RPMI7951 (cell line): ENCODE data around the gene ESR2. TPM values are rescaled to one million over a fixed set of nuclear protein-coding genes. Genes with fewer than 3 reads are reported as not detected.

Experiments
- DNase-seq: peaks from one replicate; pipeline ENCODE4 v3.0.0-alpha.2; 2012; ENCODE audit warnings: low read depth
- total RNA-seq: library from RNA; depleted of rRNA; stranded (reverse); fragments of >200 nt; shearing (Covaris generic); gene quantifications from 2 replicates; pipeline ENCODE4 v1.2.3, GENCODE V29; 2014

The ESR2 gene
- total RNA-seq, 1 experiment from 2014 or later = 0.12 TPM

DNA sequence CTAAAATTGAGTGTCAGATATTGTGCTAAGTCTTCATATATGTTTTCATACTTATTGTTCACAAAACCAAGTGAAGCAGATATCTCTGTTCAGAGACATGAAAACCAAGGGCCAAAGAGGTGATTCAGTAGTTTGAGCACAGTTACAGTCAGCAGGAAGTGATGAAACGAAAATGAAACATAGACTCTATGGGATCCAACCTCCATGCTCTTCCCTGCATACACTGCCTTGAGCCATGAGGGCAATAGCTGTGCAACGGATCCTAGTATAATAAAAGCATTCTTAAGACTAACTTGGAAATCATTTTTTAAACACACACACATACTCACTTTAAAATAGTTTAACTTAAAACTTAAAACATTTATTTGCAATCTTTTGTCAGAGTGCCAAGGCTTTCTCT lies 27.9 kb downstream of the ESR2 start:
- peak; percentile 42 for DNase-seq

DNA sequence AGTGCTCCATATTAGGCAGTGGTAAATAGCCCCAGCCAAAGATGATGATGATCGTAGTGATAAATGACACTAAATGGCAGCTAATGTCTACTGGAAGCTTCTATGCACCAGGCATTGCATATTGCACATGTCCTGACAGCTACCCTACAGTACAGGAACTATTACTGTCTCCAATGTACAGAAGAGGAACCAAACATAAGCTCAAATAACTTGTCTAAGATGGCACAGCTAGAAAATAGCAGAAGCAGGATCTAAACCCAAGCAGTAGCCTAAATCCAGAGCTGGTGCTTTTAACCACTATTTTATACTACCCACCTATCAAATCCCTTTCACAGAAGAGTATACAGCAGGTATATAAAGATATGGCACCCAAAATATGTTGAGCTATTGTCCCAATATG lies 28.9 kb downstream of the ESR2 start:
- no peak for DNase-seq

DNA sequence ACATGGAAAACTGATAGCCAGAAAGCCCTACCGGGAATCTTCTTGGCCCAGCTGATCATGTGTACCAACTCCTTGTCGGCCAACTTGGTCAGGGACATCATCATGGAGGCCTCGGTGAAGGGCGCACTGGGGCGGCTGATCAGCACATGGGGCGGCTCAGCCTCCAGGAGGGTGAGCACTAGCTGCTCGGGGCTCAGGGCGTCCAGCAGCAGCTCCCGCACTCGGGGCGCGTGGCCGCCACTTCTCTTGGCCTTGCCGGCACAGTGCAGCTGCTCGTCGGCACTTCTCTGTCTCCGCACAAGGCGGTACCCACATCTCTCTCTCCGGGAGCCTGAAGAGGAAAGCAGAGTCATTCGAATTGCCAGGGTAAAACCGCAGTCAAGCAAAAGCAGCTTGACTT lies 33.8 kb downstream of the ESR2 start:
- no peak for DNase-seq

DNA sequence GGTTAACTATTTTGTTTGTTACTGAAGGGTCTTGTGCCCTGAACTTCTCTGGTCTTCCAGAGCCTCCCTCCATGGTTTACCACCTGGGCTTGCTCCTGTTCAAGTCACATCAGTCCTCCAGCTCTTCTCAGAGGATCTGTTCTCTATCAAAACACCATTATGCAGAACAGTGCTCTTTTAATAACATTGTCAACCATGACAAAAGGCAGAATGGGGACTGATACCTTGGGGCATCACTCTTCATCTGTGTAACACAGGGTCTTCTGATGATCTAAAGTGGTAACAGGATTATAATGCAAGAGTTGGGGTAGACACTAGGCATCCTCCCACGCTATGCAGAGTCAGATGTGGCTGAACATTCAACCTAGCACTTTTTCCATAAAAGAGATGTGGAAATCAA lies 38.4 kb downstream of the ESR2 start:
- DNase-seq = no peak

DNA sequence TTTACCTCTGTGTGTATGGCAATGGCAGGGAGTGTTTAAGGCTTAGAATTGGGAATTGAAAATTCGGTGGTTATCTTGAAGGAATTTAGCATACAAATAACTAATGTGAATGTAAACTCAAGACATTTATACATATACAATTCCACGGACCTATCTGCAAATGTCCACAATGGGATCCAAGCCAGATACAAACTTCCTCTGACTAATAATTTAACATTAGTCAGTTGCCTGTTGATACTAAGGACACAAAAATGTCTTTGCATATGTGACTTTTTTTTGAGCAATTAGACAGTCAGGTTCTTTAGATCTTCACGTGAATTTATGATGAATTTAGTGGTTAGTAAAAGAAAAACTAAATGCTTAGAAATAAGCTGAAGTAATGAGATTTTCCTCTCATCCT lies 40.5 kb downstream of the ESR2 start:
- peak; percentile 14 for DNase-seq

DNA sequence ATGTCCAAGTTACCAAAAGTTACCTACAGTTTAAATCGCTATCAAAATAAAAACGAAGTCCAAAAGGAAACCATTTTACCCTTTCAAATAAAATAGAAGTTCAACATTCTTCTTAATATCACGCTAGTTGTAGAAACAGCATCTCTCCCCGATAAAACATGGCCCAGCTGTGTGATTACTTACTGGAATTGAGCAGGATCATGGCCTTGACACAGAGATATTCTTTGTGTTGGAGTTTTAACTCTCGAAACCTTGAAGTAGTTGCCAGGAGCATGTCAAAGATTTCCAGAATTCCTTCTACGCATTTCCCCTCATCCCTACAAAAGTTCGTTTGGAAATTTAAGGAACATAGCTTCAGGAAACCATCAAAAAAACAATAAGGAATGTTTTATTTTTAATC lies 44.8 kb downstream of the ESR2 start:
- no peak for DNase-seq

DNA sequence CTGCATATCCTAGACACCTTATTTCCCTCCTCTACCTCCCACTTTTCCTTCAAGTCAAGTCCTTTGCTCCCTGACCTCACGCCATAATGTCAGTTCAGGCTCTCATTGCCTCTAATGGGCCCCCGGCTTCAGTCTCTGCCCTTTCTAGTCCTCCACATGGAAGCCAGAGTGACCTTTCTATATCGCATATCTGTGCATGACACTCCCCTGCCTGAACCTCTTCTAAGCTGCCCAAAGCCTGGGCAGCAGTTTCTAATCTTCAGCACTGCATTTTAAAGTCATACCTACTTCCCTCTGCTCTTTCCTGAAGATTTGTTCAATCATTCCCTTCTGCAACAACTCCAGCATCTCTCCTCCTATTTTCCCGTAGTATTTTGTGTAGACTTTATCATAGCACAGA lies 45.5 kb downstream of the ESR2 start:
- DNase-seq = no peak

DNA sequence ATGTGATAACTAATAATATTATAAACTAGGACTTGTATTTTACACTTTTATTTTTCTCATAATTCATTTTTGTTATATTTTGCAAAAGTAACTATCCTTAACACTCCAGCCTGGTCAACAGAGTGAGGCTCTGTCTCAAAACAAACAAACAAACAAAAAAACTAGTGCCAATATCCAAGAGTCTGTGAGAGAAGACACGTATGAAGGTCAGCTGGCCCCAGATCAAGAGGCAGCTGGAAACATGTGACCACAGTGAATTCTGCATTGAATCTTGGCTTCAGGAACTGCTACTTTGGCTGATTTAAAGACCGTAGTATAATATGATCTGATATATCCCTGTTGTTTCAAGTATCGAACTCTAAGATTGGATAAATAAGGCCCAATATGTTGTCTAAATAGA lies 47.0 kb downstream of the ESR2 start:
- no peak for DNase-seq

DNA sequence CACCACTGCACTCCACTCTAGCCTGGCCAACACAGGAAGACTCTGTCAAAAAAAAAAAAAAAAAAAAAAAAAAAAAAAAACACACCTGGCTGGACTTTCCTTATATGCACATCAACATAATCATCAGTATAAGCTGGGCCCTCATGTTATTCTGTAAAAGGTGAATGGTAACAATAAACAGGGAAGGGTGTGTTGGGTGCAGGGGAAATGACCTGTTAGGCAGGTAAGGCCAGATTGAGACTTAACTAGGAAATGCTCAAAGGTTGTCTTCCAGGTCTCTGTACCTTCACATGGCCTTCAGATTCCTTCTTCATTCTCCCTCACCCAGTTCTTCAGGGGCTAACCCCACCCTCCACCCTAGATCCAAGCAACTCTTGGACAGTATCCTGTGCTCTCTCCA lies 47.5 kb downstream of the ESR2 start:
- no peak for DNase-seq

DNA sequence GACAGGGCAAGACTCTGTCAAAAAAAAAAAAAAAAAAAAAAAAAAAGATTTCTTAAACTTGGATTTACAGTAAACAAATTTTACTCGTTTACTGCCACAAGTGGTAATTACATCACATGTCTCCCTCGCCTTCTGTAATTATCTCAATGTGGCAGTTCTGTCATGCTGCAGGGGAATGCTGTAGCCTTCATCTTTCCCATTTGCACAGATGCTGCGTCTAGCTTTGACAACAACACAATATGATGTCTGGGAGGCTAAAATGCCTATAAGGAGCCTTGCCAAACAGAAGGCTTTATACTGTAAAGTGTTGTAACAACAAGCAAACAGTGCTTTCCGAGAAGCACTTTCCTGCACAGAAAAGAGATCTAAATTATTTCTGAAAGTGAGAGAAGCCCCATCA lies 48.7 kb downstream of the ESR2 start:
- DNase-seq = no peak

DNA sequence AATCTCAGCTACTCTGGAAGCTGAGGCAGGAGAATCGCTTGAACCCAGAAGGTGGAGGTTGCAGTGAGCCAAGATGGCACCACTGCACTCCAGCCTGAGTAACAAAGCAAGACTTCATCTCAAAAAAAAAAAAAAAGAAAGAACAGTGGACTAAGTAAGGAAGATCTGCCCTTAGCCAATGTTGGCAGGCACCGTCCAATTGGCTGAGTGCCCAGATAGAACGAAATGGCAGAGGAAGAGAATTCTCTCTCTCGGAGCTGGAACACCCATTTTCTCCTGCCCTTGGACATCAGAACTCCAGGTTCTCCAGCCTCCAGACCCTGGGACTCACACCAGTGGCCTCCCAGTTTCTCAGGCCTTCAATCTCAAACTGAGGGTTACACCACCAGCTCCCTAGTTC lies 49.9 kb downstream of the ESR2 start:
- peak; percentile 11 for DNase-seq

DNA sequence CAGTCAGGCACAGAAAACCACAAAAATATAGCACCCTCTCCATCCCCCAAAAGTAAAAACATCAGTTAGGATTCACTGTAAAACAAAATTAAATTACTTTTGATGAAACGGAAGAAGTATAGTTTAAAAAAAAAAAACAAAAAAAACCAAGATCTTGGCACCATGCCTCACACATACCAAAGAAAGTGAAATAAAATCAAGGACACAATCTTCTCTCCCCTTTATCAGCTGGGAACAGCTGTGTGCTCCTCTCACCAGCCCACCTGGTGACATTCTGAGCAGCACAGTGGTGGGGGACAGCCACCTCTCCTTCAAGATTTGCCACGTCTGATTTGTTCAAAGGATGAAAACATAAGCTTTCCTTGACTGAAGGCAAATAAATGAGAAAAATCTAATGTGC lies 55.5 kb downstream of the ESR2 start:
- DNase-seq = no peak

DNA sequence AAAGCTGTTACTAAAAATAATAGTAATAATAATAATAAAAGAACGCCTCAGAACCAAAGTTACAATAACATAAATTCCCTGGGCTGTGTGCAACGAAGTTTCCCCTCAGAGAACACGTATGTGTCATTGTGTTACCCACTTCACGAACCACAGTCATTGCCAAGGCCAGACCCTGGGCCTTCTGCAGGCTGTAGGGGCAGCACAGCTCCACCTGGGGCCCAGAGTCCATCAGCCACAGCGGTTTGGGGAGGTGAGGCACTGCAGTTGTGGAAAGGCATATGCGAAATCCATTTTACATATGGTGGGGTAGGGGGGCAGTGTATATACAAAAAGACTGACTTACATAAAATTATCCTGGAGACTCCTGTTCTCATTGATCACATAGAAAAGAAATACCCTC lies 56.1 kb downstream of the ESR2 start:
- DNase-seq = no peak

DNA sequence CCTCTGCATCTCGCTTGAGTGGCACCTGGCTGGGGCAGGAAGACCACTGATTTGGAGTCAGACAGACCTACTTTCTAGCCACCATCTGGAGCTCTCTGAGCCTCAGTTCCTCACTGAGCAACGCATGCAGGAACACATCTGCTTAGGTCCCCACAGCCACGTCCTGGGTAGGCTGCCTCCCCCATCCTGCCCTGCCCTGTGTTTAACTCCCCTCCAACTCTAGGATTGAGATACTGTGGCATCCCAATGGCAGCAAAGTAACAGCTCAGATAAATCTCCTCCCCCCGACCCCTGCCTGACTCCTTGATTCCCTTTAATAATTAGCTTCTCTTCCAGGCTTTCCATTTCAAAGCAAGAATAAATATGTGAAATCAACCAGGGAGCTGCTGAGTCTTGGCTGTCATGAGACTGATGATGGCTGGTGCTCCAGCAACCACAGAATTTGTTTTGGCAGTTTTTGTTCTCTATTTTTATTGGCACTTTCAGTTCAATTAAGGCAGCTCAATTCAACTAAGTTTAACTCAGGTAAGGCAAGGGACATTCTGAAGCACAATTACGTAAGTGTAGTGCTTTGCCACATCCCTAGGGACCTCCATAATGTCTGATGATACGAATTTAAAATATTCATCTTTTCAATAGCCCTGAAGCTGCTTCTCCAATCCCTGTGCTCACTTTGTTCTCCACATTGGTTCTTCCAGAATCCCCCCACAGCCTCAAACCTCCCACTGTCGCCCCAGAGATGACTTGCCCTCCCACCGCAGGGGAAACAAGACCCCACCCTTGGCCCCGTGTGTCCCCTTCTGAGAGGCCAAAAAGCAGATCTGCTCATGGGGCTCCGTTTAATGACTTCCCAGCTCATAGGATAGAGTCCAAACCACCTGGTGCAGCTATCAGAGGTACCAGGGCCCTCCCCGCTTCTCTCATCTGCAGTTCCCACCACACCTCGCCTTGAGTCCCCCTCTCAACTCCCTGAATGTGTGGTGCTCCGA lies 58.2 kb downstream of the ESR2 start:
- no peak for DNase-seq

DNA sequence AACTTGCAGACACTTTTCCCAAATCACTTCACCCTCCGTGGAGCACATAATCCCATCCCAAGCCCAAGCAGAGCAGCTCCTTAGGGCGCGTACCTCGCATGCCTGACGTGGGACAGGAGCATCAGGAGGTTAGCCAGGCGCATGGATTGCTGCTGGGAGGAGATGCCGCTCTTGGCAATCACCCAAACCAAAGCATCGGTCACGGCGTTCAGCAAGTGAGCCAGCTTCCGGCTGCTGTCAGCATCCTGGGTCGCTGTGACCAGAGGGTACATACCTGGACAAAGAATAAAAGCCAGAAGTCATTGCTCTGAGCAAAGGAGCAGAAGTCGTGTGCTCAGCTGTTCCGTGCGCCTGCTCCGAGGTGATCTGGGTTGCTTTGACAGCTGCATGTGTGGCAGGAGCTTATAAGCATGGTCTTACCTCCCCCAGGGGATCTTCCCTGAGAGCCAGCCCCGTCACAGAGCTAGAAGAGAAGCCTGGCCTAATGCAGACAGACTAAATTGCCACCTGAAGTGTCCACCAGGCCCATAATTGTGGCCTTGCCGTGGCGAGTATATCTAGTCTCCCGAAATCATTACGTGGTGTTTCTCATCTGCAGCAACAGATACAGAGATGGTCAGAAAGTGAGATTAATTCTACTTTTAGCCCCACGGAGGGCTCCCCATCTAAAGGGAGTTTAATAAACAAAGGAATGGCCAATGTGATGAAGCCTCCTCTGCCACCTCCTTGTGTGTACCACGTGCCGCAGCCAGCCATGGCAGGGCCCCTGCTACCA lies 59.1 kb downstream of the ESR2 start:
- DNase-seq = no peak

DNA sequence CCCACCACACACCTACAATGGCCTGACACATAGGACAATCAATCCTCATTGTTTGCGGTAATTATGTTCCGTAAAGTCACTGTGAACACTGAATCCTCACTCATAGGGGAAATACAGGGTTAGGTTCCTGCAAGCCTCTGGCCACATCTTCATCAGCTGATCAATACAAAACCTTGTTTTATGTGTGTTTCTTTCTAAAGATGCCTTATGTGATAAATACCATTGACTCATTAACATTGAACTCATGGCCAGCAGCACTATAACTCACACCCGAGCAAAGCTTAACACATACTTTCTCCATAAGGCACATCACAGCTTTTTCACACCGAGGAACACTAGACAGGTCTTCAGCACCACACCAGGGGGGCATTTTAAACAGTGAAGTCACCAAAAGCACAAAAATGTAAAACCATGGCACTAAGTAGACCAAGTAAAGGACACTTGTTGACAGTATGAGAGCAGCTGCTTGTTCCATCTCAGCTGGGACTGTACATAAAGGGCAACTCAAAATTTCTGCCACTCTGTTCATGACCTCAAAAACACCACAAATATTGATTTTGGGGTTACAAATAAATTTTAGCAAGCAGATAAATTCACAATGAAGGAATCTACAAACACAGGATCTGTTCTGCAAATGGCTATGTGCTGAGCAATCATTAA lies 60.5 kb downstream of the ESR2 start:
- no peak for DNase-seq

DNA sequence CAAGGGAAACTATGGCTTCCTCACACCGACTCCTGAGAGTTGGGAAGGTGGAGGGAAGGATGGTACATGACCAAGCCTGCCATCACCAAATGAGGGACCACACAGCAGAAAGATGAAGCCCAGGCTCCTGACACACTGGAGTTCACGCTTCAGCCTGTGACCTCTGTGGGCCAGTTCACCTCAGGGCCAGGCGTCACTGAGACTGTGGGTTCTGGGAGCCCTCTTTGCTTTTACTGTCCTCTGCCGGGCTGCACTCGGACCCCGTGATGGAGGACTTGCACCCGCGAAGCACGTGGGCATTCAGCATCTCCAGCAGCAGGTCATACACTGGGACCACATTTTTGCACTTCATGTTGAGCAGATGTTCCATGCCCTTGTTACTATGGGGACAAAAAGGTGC lies 61.2 kb downstream of the ESR2 start:
- DNase-seq = no peak

DNA sequence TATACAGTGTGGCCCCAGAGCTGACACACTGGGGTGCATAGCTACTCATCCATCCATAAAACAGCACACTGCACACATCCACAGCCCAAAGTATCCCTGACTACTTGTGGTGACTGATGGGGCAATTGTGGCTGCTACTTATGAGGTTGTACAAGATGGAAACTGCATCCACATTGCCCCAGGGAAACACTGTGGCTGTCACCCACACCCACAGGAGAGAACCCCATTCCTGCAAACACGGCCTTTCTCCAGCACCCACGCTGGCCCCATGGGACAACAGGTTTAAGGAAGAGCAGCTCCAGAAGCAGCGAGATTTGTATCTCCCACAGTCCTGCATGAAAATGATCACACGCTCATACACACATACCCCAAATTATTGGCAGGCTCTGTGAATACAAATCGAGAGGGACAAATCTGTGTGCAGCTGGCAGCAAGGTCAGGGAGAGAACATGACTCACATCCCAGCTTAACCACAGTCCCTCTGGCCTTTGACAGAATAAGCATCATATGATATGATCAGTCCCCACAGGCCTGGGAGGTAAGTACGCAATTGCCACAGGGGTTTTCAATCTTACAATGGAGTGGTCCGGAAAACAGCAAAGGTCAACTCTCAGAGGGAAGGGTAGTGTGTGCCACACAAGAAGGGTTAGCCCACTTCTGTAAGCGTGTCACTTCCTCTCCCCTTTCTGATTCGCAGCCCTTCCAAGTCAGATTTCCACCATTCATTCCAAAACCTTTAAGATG lies 61.9 kb downstream of the ESR2 start:
- DNase-seq = peak; percentile 96

DNA sequence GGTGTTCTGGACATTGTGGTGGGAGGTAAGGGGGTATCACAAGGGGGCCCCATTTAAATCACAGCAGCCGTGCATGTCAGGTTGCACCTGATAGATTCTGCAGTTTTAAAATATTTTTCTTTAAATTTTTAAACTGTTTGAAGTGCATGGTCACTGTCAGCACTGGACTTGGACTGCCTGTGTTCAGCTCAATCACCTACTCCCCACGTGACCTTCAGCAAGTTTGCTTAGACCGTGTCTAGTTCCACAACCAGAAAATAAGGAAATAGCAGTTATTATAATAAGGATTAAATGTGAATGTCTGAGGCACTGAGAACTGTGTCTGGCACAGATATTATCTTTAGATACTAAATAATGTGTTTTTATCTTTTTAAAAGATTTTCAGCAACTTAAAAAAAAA lies 64.7 kb downstream of the ESR2 start:
- no peak for DNase-seq

DNA sequence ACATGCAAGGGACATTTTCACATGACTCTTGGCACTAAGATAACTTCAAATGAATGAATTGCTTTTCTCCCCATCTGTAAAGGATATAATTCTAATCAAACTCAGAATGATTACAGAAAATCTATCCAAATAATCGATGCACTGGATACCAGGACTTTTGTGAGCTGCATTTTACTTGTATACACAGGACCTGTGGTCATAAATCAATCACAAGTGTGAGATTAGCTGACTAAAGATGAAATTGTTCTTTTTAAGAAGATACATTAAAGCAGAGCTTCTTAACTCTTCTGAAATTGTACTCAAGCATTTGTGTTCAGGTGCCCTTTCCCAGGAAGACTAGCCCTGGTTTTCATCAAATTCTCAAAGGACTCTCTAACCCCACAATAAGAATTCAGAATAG lies 66.3 kb downstream of the ESR2 start:
- DNase-seq = no peak

DNA sequence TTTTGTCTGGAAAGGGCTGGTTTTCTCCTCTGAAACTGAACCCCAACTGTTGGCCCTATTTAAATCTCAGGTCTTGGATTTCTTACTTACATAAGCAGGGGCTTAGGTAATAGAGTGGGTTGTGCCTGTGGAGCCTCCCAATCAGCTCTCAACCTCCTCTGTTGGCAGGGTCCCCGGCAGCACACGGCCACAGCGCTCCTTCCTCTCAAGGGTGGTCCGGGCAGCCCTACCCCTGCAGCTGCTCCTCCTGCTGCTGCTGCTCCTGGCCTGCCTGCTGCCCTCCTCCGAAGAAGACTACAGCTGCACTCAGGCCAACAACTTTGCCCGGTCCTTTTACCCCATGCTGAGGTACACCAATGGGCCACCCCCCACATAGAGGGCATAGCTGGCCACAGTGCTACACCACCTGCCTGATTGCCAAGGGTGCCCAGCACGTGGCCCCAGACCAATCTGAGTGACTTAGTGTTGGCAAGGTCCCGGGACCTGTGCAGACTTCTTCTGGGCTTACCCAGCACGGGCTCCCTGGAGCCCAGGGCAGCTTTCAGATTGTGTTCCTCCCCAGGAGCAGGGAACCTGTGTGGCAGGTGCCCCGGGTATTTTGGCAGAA lies 68.9 kb downstream of the ESR2 start:
- DNase-seq = no peak
